Fibroblast of villous mesenchyme (primary cell): ENCODE data around the gene AASDH. TPM values are rescaled to one million over a fixed set of nuclear protein-coding genes. Genes with fewer than 3 reads are reported as not detected.

ENCODE experiments used
- DNase-seq: peaks from one replicate; pipeline ENCODE4 v3.0.0-alpha.2; 2010; ENCODE audit warnings: low read depth
- H3K4me3 ChIP-seq: 2 replicates; pipeline ENCODE4 v1.5.1; 2011; ENCODE audit warnings: low read depth, mild to moderate bottlenecking, low read length
- CTCF ChIP-seq: IDR thresholded peaks from 2 replicates; pipeline ENCODE4 v1.5.1; 2012; ENCODE audit warnings: low read depth, mild to moderate bottlenecking, low read length; ENCODE audit not compliant: insufficient read depth
- total RNA-seq: library from RNA; depleted of rRNA; stranded (reverse); fragments of >200 nt; gene quantifications from 2 replicates; pipeline ENCODE4 v1.2.3, GENCODE V29; 2012

AASDH gene
- total RNA-seq, 1 donor: 25.5 TPM

GRCh38 chr4:56391270-56391669 lies 4.0 kb upstream of the AASDH start:
- H3K4me3 ChIP-seq: no peak overlapping the region
- no peak for TF ChIP-seq CTCF
- no peak for DNase-seq

DNA sequence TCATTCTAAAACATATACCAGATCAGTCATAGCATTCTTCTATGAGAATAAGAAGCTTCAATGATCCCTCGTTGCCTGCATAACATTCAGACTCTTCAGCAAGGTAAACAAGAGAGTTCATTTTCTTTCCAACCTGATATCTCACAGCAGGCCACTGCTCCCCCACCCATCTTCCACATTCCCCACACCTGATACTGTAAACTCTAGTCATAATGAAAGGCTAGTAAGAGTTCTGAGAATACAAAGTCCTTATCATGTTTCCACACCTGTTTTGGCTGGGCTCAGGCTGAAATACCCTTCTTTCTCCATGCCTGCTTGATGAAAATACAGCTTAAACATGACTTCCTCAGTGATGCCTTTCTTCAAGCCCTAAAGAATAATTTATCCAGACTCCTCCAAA lies 2.3 kb upstream of the AASDH start:
- TF ChIP-seq CTCF: no peak
- DNase-seq: no peak
- H3K4me3 ChIP-seq: no peak overlapping the region

- H3K4me3 ChIP-seq: peak overlapping the region; percentile 84
- DNase-seq: peak; percentile 36
These were observed 1.0 kb upstream of the AASDH start for GRCh38 chr4:56388306-56388705.

GRCh38 chr4:56386091-56386490 lies 1.2 kb downstream of the AASDH start:
- no peak for TF ChIP-seq CTCF
- DNase-seq: no peak
- peak overlapping the region; percentile 43 for H3K4me3 ChIP-seq

More at GRCh38 chr4:56388306-56388705, 1.0 kb upstream of the AASDH start:
- TF ChIP-seq CTCF: no peak

- no peak for TF ChIP-seq CTCF
- no peak for DNase-seq
- no peak overlapping the region for H3K4me3 ChIP-seq
These were observed 11.8 kb downstream of the AASDH start for GRCh38 chr4:56375458-56375857.

DNA sequence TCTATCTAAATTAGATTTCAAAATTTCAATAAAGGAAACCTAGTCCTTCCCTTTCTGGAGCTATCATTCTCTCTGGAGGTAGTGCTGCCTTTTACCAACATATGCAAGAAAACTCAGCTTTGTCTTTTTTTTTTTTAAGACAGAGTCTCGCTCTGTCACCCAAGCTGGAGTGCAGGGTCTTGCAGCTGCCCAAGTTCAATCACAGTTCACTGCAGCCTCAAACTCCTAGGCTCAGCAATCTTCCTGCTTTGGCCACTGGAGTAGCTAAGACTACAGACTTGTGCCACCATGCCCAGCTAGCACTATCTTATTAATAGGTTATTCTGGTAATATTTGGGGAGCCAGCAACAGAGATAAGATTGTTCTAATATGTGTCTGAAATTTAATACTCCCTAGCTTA lies 12.3 kb downstream of the AASDH start:
- TF ChIP-seq CTCF: no peak
- DNase-seq: no peak
- no peak overlapping the region for H3K4me3 ChIP-seq

DNA sequence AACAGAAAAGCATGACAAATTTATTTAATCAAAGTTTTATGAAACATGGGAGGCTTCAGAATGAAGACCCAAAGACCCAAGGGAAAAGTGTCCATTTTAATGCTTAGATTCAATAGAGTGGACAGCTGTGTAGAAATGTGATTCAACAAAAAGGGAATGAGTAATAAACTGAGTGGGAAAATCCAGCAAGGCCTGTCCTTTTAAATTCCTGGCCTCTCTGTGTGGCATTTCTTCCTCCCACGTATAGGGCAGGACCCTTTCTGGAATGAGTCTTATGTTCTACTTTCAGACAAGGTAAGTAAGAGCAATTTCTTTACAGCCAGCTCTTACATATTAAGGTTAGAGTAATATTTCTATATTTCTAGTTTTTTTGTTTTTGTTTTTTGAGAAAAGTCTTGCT lies 14.5 kb downstream of the AASDH start:
- TF ChIP-seq CTCF: no peak
- DNase-seq: peak; percentile 13
- no peak overlapping the region for H3K4me3 ChIP-seq
